Urinary bladder (tissue), 4 donors: ENCODE measurements around the gene LIN37. TPM values are rescaled to one million over a fixed set of nuclear protein-coding genes. Genes with fewer than 3 reads are reported as not detected.

Experiments
- DNase-seq: peaks from one replicate; pipeline ENCODE4 v3.0.0-alpha.2; 2015; ENCODE audit errors: extremely low spot score
- H3K27ac ChIP-seq: one replicate; pipeline ENCODE4 v1.5.1; 2013; ENCODE audit warnings: low read depth, mild to moderate bottlenecking, moderate library complexity
- H3K36me3 ChIP-seq: one replicate; pipeline ENCODE4 v1.6.1; 2013; ENCODE audit warnings: mild to moderate bottlenecking, moderate library complexity; ENCODE audit not compliant: insufficient read depth
- H3K4me1 ChIP-seq: one replicate; pipeline ENCODE4 v1.6.1; 2013; ENCODE audit warnings: mild to moderate bottlenecking, moderate library complexity; ENCODE audit not compliant: insufficient read depth
- H3K4me3 ChIP-seq: one replicate; pipeline ENCODE4 v1.5.1; 2013; ENCODE audit warnings: low read depth, low read length
- WGBS: extraction: QIAGEN DNeasy Blood & Tissue Kit; methylation state at CpG from one replicate; pipeline ENCODE4 v1.1.7; 2013; 5-methylcytosine and 5-hydroxymethylcytosine counted together
- polyA plus RNA-seq: library from polyadenylated mRNA; stranded (reverse); fragments of 200-250 nt; gene quantifications from one replicate; pipeline ENCODE4 v1.2.3, GENCODE V29; 2013
- total RNA-seq: library from RNA; depleted of rRNA; stranded (reverse); fragments of >200 nt; gene quantifications from one replicate; pipeline ENCODE4 v1.2.3, GENCODE V29; 2014
- donor health status: healthy with polysubstance abuse.
- donor health status: healthy.

LIN37 gene
- total and polyA plus RNA-seq, 2 donors, result 5.4 to 18.8 TPM

DNA sequence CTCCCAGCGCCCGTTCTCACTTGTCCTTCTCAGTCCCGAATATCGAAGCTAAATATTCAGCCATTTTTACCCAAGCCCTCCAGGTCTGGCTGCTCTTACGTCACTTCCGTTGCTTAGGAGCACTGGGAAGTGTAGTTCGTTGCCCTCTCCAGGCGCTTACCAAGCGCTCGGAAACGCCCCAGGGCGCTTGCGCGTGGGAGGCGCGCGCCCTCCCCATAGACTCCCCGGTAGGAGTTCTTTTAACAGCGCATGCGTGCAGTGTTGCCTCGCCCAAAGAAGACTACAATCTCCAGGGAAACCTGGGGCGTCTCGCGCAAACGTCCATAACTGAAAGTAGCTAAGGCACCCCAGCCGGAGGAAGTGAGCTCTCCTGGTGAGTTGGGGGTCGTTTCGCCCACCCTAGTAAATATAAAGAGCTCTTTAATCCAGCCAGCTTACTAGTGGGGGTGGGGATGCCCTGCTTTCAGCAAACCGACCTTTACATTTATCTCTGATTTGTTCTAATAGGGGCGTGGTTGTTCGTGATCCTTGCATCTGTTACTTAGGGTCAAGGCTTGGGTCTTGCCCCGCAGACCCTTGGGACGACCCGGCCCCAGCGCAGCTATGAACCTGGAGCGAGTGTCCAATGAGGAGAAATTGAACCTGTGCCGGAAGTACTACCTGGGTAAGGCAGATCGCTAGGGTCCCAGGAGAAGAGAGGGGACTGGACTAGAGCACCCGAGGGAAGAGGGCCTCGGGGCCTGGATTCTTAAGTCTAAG, 2.9 kb upstream of the LIN37 start, which contains the start of the genes PSENEN and U2AF1L4:
Gene PSENEN (plus strand): TSS at position 324 of the 759 bp plus-strand sequence. CDS start 280 bp downstream, at position 604.
Gene U2AF1L4 (minus strand): TSS at position 91 of the 759 bp plus-strand sequence. CDS start 27 bp downstream, at position 64.
- under 1% methylated on average over 40 of the region's 40 CpGs for WGBS
- H3K36me3 ChIP-seq, result no peaks in the 10 kb centered on the region
- DNase-seq, result peak; percentile 97
- H3K4me1 ChIP-seq, result no peaks in the 10 kb centered on the region
- H3K27ac ChIP-seq, result peak within 1 kb of the TSS; percentile 92
- peak within 1 kb of the TSS; percentile 61 for H3K4me3 ChIP-seq

DNA sequence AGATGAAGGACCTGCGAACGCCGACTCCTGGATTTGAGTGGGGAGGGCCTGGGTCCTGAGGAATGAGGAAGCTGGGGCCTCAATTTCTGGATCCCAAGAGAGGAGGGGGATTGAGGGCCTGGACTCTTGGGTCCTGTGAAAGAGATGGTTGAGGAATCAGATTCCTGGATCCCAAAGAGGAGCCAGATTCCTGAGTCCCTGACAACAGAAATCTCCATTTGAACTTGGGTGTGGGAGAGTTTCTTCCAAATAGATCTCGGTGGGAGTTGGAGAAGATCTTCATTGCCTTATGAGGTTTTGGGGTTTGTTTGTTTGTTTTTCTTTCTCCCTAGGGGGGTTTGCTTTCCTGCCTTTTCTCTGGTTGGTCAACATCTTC, 2.3 kb upstream of the LIN37 start:
- peak overlapping the region; percentile 61 for H3K4me3 ChIP-seq
- H3K4me1 ChIP-seq, result no peaks in the 10 kb centered on the region
- no peaks in the 10 kb centered on the region for H3K36me3 ChIP-seq
- WGBS, result 17% methylated on average over 4 of the region's 4 CpGs
- no peak overlapping the region for H3K27ac ChIP-seq
- no peak for DNase-seq

DNA sequence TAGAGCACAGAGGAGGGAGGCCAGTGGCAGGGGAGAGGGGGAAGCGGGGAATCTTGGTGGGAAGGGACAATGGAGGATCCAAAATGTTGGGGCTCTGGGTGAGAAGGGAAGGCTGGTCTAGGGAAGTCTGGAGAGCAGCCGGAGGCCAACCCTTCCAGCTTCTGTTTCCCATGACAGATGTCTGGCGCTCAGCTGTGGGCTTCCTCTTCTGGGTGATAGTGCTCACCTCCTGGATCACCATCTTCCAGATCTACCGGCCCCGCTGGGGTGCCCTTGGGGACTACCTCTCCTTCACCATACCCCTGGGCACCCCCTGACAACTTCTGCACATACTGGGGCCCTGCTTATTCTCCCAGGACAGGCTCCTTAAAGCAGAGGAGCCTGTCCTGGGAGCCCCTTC, 1.8 kb upstream of the LIN37 start:
- no peak overlapping the region for H3K27ac ChIP-seq
- WGBS, result 90% methylated on average over 5 of the region's 5 CpGs
- H3K4me1 ChIP-seq, result no peaks in the 10 kb centered on the region
- no peak for DNase-seq
- H3K36me3 ChIP-seq, result no peaks in the 10 kb centered on the region
- no peak overlapping the region for H3K4me3 ChIP-seq

DNA sequence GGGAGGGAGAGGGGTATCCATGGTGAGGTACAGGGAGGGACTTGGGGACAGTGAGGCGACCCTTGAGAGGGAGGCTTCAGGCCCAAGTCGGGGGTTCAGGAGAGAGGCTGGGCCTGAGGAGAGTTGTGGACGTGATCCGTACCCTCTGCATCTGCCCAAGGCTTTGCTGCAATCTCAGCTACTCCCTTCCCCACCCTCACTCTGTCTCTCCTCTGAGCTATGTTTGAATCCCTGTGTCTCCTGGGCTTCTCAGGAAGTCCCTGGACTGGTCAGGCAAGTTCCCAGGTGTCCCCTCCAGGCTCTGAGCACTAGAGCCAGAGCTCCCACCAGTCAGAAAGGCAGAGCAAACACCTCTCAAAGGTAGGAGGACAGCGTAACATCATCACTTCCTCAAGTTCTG, 1.8 kb downstream of the LIN37 start:
- DNase-seq, result no peak
- Histone ChIP-seq H3K36me3 (no peaks in the 10 kb centered on the region), H3K27ac (no peak overlapping the region), H3K4me1 (no peaks in the 10 kb centered on the region), H3K4me3 (no peak overlapping the region)
- 96% methylated on average over 5 of the region's 5 CpGs for WGBS

DNA sequence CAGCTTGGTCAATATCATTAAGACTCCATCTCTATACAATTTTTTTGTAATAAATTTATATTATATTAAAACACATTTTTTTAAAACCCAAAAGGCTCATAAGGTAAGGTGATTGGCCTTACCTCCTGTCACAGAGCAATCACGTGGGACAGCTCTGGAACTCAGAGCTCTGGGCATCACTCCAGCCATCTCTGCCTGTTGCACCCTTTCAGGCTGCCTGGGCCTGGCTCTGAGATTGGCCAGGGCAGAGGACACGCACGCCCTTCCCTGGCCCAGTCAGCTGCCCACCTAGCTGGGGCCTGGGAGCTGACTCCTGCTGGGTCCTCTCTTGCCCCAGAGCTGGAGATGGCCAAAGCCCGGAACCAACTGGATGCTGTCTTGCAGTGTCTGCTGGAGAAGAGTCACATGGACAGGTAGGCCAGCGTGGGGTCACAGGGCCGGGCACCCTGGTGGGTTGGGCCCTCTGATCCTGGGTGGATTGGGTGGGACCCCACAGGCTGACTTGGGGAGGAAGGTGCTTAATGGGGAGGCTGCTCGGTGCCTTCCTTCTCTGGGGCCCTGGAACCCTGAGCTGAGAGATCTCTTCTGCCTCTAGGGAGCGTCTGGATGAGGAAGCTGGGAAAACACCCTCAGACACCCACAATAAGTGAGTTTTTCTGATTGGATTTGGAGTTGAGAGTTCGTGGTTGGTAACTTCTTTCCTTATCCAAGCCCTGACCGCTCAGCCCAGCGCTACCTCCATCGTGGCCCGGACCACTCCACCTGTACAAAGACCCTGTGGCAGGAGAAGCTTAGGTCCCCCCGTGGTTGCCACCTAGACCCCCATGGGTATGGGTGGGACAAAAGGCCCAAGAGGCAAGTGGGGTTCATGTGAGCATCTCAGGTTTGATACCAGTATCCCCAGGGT, 3.7 kb downstream of the LIN37 start:
- 84% methylated on average over 14 of the region's 14 CpGs for WGBS
- Histone ChIP-seq H3K4me1 (no peaks in the 10 kb centered on the region), H3K27ac (no peak overlapping the region)

DNA sequence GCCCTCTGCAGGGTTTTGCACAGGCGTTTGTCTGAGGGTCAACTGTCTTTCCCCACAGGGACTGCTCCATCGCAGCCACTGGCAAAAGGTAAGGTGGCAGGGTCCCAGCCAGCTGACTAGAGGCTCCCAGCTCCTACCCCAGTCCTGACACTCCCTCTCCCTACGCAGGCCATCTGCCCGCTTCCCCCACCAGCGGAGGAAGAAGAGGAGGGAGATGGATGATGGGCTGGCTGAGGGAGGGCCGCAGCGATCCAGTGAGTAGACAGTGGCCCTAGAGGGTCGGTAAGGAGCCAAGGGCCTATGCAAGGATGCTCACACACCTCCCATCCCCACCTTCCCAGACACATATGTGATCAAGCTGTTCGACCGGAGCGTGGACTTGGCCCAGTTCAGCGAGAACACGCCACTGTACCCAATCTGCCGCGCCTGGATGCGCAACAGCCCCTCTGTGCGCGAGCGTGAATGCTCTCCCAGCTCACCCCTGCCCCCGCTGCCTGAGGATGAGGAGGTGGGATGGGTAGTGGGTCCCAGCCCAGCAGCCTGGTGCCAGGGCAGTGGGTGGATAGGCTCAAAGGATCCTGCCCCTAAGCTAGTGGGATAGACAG, 4.5 kb downstream of the LIN37 start:
- H3K36me3 ChIP-seq, result no peaks in the 10 kb centered on the region
- H3K4me1 ChIP-seq, result no peaks in the 10 kb centered on the region
- DNase-seq, result no peak
- H3K27ac ChIP-seq, result no peak overlapping the region
- 92% methylated on average over 20 of the region's 20 CpGs for WGBS
- no peak overlapping the region for H3K4me3 ChIP-seq

More for the DNA sequence above, 3.7 kb downstream of the LIN37 start:
- Histone ChIP-seq H3K4me3 (no peak overlapping the region), H3K36me3 (no peaks in the 10 kb centered on the region)
- no peak for DNase-seq

DNA sequence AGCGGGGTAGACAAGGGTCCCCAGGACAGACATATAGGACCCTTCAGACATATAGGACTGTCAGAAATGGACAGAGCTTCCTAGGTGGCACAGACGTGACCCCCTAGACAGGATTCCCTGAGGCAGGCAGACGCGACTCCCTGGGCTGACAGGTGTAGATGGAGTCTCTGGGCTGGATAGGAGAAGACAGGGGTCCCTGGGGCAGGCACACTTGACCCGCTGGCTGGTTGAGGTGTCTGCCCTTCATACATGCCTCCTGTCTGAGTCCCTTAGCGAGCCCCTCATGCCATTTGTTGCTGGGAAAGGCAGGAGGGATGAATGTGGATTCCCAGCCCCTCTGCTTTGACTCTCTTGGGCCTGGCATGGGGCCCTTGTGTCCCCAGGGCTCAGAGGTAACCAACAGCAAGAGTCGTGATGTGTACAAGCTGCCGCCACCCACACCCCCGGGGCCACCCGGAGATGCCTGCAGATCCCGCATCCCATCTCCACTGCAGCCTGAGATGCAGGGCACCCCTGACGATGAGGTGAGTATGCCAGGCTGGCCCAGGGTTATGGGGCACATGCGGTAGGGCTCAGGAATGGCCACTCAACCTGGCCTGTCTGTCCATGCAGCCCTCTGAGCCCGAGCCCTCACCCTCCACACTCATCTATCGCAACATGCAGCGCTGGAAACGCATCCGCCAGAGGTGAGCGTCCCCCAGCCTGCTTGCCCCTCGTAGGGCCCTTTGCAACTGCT, 5.4 kb downstream of the LIN37 start:
- Histone ChIP-seq H3K4me3 (no peak overlapping the region), H3K27ac (no peak overlapping the region), H3K4me1 (no peaks in the 10 kb centered on the region), H3K36me3 (no peaks in the 10 kb centered on the region)
- 86% methylated on average over 20 of the region's 20 CpGs for WGBS
- DNase-seq, result no peak

DNA sequence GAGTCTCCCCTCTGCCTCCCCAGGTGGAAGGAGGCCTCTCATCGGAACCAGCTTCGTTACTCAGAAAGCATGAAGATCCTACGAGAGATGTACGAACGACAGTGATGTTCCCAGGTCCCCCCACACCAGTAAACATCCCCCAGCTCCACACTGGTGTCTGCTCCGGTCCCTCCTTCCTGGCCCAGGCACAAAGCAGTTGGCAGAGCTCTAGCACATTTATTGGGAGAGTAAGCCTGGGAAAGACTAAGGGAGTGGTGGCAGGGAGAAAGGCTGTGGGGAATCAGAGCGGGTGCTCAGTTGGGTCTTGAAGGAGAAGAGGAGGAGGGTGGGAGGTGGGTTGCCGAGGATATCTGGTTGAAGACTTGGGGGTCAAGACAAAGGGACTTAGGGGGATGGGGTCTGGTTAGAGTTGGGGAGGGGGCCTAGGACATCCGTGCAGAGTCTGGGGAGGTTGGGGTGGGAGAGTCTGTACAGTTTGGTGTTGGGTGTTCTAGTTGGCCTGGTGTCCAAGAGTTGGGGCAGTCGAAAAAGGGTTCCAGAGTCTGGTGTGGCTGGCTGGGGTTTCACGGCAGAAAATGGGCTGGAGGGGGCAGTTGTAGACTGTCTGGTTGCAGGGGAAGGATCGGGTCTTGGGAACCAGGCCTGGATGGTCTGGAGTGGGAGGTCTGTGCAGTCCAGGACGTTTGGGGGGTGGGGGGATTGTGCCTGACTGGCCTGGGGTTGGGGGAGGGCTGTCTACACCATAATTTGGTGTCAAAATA, 6.2 kb downstream of the LIN37 start:
- 53% methylated on average over 13 of the region's 13 CpGs for WGBS
- no peaks in the 10 kb centered on the region for H3K36me3 ChIP-seq
- no peak for DNase-seq
- H3K4me1 ChIP-seq, result no peaks in the 10 kb centered on the region
- H3K4me3 ChIP-seq, result no peak overlapping the region
- H3K27ac ChIP-seq, result peak overlapping the region; percentile 78

DNA sequence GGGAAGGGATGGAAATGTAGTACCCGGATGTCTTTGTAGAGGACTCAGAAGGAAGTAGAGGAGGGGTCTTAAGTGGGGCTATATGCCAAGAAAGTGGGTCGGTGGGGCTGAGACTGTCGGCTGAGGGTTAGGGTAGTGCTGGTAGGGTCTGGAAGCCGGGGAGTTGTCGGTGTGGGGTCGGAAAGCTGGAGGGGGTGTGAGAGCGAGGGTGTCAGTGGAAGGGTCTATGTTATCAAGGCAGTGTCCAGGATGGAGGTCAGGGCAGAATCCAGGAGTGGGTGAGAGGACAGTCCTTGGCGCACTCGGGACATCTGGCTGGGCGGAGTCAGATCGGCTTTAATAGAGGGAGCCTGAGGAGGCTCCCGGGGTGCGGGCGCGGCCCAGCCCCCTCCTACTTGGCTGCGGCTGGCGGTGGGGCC, 6.8 kb downstream of the LIN37 start:
- 20% methylated on average over 17 of the region's 17 CpGs for WGBS
- H3K4me1 ChIP-seq, result no peaks in the 10 kb centered on the region
- peak overlapping the region; percentile 78 for H3K27ac ChIP-seq
- DNase-seq, result no peak
- H3K36me3 ChIP-seq, result no peaks in the 10 kb centered on the region
- H3K4me3 ChIP-seq, result peak overlapping the region; percentile 51

DNA sequence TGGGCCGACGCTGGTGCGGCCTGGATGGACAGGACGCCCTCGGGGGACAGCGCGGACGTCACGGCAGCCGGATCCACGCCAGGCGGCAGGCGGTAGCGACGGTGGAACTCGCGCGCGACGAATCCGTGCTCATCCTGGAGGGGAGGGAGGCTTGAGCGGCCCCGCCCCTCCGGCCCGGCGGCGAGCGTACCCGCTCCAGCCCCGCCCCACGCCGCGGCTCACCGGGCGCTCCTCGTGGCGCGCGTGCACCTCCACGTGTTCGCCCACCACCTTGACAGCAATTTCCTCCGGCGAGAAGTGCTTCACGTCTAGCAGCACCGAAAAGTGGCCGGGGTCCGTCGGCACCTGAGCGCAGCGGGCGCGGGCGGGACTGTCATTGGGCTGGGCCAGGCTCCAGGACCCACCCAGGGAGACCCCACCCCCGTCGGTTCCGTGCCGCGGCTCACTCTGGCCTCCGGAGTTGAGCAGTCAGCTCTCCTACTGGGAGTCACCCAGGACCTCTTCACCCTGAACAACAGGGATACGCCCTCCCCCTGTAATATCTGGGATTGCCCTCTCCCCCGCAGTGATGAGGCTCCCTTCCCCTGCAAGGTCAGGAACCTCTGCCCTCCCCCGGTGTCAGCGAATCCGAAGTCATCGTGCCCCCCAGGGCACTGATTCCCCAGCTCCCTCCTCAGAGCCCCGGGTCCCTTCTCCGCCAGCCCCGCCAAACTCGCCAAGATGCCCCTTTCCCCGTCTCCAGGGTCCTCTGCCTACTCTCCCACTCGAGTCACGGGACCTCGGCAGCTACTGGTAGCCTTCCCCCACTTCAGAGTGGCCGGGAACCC, 7.4 kb downstream of the LIN37 start:
- no peaks in the 10 kb centered on the region for H3K36me3 ChIP-seq
- H3K4me1 ChIP-seq, result no peaks in the 10 kb centered on the region

DNA sequence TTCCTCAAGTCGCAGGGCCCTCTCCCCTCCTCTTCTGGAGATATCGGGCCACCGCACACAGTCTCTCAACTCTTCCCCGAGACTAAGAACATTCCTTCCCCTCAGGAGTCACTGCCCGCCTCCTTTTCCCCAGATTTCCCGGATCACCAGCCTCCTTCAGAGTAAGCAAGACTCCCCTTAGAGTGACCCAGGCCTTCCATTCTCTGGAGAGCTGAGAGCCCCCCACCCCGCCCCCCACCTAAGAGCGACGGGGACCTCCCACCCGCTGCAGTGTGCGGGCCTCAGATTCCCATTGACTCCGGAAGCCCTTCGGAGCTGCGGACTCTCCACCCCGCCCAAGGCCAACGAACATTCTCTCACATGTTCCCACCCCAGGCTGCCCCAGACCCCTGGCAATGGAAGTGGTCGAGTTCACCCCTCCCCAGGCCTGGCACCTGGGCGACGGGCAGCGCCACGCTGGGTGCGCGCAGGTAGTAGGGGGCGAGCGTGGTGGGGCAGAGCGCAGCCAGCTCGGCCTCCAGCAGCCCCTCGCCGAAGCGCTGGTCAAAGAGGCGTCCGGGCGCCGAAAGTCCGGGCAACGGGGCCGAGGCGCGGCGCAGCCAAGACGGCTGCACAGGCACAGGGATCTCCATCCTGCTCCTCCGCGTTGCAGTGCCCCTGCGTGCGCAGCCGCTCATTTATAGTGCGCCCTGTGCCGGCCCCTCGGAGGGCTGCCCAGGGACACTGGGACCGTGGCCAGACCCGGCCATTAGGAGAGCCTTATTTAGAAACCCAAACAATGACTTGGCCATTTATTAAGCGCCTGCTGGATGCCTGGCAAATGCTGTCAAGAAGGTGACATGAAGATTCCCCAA, 8.2 kb downstream of the LIN37 start, which contains the start of gene HSPB6:
Gene HSPB6 (minus strand): TSS at position 653 of the 854 bp plus-strand sequence. CDS start 21 bp downstream, at position 632.
- no peak for DNase-seq
- WGBS, result 3% methylated on average over 52 of the region's 52 CpGs
- H3K4me1 ChIP-seq, result no peaks in the 10 kb centered on the region
- no peaks in the 10 kb centered on the region for H3K36me3 ChIP-seq
- peak within 1 kb of the TSS; percentile 51 for H3K4me3 ChIP-seq
- peak within 1 kb of the TSS; percentile 84 for H3K27ac ChIP-seq

More for the DNA sequence above, 7.4 kb downstream of the LIN37 start:
- 6% methylated on average over 74 of the region's 74 CpGs for WGBS
- no peak for DNase-seq
- Histone ChIP-seq H3K4me3 (peak overlapping the region; percentile 51), H3K27ac (peak overlapping the region; percentile 84)
